Lung (tissue), 12 donors: ENCODE data around the gene DPP3. TPM values are rescaled to one million over a fixed set of nuclear protein-coding genes. Genes with fewer than 3 reads are reported as not detected.

Experiments
- ATAC-seq: fragments of 200-7000 bp; cut with Tn5 transposase; one replicate; pipeline ENCODE4 v1.9.1; 2020; ENCODE audit warnings: moderate number of reproducible peaks; ENCODE audit not compliant: insufficient read depth, low FRiP score
- DNase-seq, 3 donors: peaks; one replicate each; pipeline ENCODE4 v3.0.0-alpha.2; 2013 to 2017
- H3K27ac ChIP-seq, 2 donors: one replicate each; pipeline ENCODE4 v1.5.1; 2013; ENCODE audit warnings: mild to moderate bottlenecking in 2 of 2, moderate library complexity in 2 of 2, control low read depth in 1 of 2, inconsistent platforms in 1 of 2, low read depth in 1 of 2, low read length in 1 of 2
- H3K27me3 ChIP-seq, 3 donors: one replicate each; pipeline ENCODE4 v1.5.1; 2013; ENCODE audit warnings: low read length in 2 of 3; ENCODE audit not compliant: control insufficient read depth in 3 of 3, insufficient read depth in 3 of 3
- H3K36me3 ChIP-seq, 4 donors: one replicate each; pipeline ENCODE4 v1.5.1; 2013; ENCODE audit warnings: low read length in 4 of 4, mild to moderate bottlenecking in 1 of 4, moderate library complexity in 1 of 4; ENCODE audit not compliant: control insufficient read depth in 4 of 4, insufficient read depth in 4 of 4
- H3K4me1 ChIP-seq, 5 donors: one replicate each; pipeline ENCODE4 v1.5.1; 2013; ENCODE audit warnings: low read length in 5 of 5, mild to moderate bottlenecking in 2 of 5, moderate library complexity in 1 of 5; ENCODE audit not compliant: control insufficient read depth in 5 of 5, insufficient read depth in 5 of 5
- H3K4me3 ChIP-seq: one replicate; pipeline ENCODE4 v1.5.1; 2013; ENCODE audit warnings: mild to moderate bottlenecking, control low read depth, moderate library complexity
- H3K9ac ChIP-seq, 2 donors: one replicate each; pipeline ENCODE4 v1.5.1; 2013; ENCODE audit warnings: low read length in 2 of 2, control low read depth in 1 of 2; ENCODE audit not compliant: insufficient read depth in 1 of 2
- H3K9me3 ChIP-seq, 4 donors: one replicate each; pipeline ENCODE4 v1.5.1; 2013; ENCODE audit warnings: low read length in 3 of 4, mild to moderate bottlenecking in 1 of 4, moderate library complexity in 1 of 4; ENCODE audit not compliant: control insufficient read depth in 4 of 4, insufficient read depth in 3 of 4
- WGBS, 2 donors: extraction: QIAGEN DNeasy Blood & Tissue Kit; methylation state at CpG; one replicate each; pipeline ENCODE4 v1.1.7; 2013; 5-methylcytosine and 5-hydroxymethylcytosine counted together
- polyA plus RNA-seq, 2 donors: library from polyadenylated mRNA; stranded (reverse); fragments of 200-250 nt; gene quantifications; one replicate each; pipeline ENCODE4 v1.2.1, GENCODE V29; 2013
- total RNA-seq, 2 donors: library from RNA; depleted of rRNA in 1 of 2; stranded (reverse); fragments of >200 nt in 1 of 2; gene quantifications; one replicate each; pipeline ENCODE4 v1.2.1, GENCODE V29; 2014 to 2021
- TF ChIP-seq, protein P1 (sequence below): IDR thresholded peaks from 2 replicates; pipeline ENCODE4 v1.5.1; 2012; ENCODE audit warnings: mild to moderate bottlenecking; ENCODE audit errors: control extremely low read depth, extremely low read depth
- donor health status: control.
- donor health status: control.
- donor health status: Bipolar disorder and iron deficiency.
- donor health status: healthy.
- donor health status: DM: yes; HTN: yes; CAD: no.

DPP3 gene
- total and polyA plus RNA-seq, 4 donors, result 25.4 to 76.3 (median 44.7) TPM

DNA sequence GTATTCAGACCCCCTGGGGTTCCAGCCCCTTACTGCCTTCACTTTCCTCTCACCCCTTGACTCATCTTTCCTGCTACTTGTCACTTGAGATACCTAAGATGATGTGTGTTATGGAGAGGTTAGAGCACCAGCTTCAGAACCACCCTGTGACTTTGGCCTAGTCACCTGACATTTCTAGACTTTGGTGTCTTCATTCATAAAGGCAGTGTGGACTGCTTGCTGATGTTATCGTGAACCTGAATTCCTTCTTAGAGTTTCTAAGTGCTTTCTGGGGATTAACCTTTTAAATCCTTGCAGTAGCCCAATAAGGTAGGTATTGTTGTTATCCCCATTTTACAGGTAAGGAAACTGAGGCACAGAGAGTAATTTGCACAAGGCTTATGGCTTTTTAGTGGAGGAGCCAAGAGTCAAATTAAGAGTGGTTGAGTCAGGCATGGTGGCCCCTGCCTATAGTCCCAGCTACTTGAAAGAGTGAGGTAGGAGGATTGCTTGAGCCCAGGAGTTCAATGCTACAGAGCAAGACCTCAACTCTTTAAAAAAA, 25.1 kb downstream of the DPP3 start:
- H3K27me3 ChIP-seq, result no peaks in the 10 kb centered on the region
- H3K9me3 ChIP-seq, result no peaks in the 10 kb centered on the region
- WGBS, 2 donors, result 0 to 78% methylated on average over 1 of the region's 1 CpG
- H3K27ac ChIP-seq, result no peak overlapping the region
- H3K36me3 ChIP-seq, result peaks cover 0 to 6% (median 0%) of the 10 kb centered on the region in 4 donors
- ATAC-seq (no peak), DNase-seq (no peak)
- H3K4me3 ChIP-seq, result no peak overlapping the region
- H3K9ac ChIP-seq, result no peak overlapping the region
- H3K4me1 ChIP-seq, result no peaks in the 10 kb centered on the region
- TF ChIP-seq, protein P1, sequence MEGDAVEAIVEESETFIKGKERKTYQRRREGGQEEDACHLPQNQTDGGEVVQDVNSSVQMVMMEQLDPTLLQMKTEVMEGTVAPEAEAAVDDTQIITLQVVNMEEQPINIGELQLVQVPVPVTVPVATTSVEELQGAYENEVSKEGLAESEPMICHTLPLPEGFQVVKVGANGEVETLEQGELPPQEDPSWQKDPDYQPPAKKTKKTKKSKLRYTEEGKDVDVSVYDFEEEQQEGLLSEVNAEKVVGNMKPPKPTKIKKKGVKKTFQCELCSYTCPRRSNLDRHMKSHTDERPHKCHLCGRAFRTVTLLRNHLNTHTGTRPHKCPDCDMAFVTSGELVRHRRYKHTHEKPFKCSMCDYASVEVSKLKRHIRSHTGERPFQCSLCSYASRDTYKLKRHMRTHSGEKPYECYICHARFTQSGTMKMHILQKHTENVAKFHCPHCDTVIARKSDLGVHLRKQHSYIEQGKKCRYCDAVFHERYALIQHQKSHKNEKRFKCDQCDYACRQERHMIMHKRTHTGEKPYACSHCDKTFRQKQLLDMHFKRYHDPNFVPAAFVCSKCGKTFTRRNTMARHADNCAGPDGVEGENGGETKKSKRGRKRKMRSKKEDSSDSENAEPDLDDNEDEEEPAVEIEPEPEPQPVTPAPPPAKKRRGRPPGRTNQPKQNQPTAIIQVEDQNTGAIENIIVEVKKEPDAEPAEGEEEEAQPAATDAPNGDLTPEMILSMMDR, result no peak

DNA sequence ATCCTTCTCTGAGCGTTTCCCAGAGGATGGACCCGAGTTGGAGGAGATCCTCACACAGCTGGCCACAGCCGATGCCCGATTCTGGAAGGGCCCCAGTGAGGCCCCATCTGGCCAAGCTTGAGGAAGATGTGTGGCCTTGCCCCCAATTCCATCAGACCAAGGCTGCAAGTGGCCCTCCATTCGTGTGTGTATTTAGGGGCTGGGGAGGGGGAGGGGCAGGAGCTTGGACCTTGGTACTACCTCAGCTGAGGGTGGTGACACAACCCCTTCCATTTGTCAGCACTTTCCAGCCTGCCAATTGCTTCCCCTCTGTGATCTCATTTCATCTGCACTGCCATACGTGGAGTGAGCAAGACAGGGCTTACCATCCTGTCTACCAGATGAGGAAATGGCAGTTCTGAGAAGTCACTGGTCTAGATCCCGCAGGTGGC, 28.9 kb downstream of the DPP3 start:
- no peak for ATAC-seq
- peaks cover 0 to 10% (median 5%) of the 10 kb centered on the region in 4 donors for H3K36me3 ChIP-seq
- no peak overlapping the region for H3K27ac ChIP-seq
- H3K27me3 ChIP-seq, result no peaks in the 10 kb centered on the region
- H3K9me3 ChIP-seq, result no peaks in the 10 kb centered on the region
- peaks cover 0 to 8% (median 2%) of the 10 kb centered on the region in 5 donors for H3K4me1 ChIP-seq
- no peak overlapping the region for H3K9ac ChIP-seq
- TF ChIP-seq, protein P1, result no peak
- no peak for DNase-seq
- H3K4me3 ChIP-seq, result no peak overlapping the region
- 73 to 79% methylated on average over 7 of the region's 7 CpGs for WGBS, 2 donors

DNA sequence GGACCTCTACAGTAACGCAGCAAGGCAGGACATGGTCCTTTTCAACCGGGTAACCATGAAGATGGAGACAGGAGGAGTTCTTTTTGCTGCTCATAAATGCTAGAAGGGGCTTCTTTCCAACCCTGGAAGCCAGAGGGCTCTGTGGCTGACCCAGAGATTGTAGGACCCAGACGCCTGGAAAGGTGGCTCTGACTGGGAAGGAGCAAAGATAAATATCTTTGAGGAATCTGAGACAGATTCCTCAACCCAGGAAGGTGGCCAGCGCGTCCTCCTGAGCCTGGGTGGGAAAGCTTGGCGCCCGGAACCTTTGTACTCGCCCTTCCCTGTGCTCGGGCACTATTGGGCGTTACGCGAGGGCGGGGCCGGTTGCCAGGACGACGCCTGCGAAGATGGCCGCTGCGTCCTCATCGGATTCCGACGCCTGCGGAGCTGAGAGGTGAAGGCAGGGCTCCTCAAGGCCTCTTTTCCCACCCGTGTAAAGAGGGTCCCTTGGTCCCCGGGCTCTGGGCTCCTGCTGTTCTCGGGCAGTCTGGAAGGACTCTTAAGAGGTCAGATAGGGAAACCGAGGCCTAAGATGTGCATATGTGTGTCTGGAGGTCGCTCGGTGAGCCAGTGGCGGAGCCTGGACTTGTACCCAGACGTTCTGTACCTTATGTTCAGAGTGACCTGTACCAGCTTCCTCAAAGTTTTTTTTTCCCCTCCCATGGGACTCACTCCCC, 30.2 kb downstream of the DPP3 start, which contains the start of gene BBS1:
TSS of gene BBS1 (plus strand) at position 365 of the 719 bp plus-strand sequence. CDS start at position 390, 25 bp downstream.
- TF ChIP-seq, protein P1, result no peak
- 1% methylated on average over 31 of the region's 31 CpGs for WGBS, 2 donors
- Histone ChIP-seq H3K27ac (no peak within 1 kb of the TSS), H3K4me3 (peak within 1 kb of the TSS; percentile 81), H3K36me3 (peaks cover under 1 to 14% (median 7%) of the 10 kb centered on the region in 4 donors), H3K27me3 (no peaks in the 10 kb centered on the region), H3K4me1 (peaks cover 0 to 8% (median 4%) of the 10 kb centered on the region in 5 donors), H3K9ac (peak within 1 kb of the TSS; percentile 68 to 69), H3K9me3 (no peaks in the 10 kb centered on the region)
- peak; percentile 94 for ATAC-seq
- peak; percentile 85 to 86 (median 86) for DNase-seq
